Upper lobe of left lung (tissue), 6 donors: ENCODE data around the gene ERCC4. TPM values are rescaled to one million over a fixed set of nuclear protein-coding genes. Genes with fewer than 3 reads are reported as not detected.

ENCODE experiments used
- ATAC-seq, 2 donors: fragments of 200-7000 bp; cut with Tn5 transposase; one replicate each; pipeline ENCODE4 v1.9.1; 2022; ENCODE audit warnings: mild to moderate bottlenecking in 2 of 2, moderate library complexity in 2 of 2; ENCODE audit not compliant: low FRiP score in 2 of 2
- DNase-seq, 2 donors: peaks; one replicate each; pipeline ENCODE4 v3.0.0-alpha.2; 2019 to 2020
- H3K27ac ChIP-seq, 4 donors: fragments of 200-600 bp; sonication (generic); one replicate each; pipeline ENCODE4 v1.5.1; 2016 to 2019
- H3K27me3 ChIP-seq, 4 donors: fragments of 200-600 bp; sonication (generic); one replicate each; pipeline ENCODE4 v1.5.1; 2017 to 2019
- H3K36me3 ChIP-seq, 4 donors: fragments of 200-600 bp; sonication (generic); one replicate each; pipeline ENCODE4 v1.5.1; 2016 to 2019
- H3K4me1 ChIP-seq, 4 donors: fragments of 200-600 bp; sonication (generic); one replicate each; pipeline ENCODE4 v1.5.1; 2018 to 2019
- H3K4me3 ChIP-seq, 4 donors: fragments of 200-600 bp; sonication (generic); one replicate each; pipeline ENCODE4 v1.5.1; 2017 to 2019; ENCODE audit warnings: mild to moderate bottlenecking in 2 of 4, moderate library complexity in 1 of 4
- H3K9me3 ChIP-seq, 4 donors: fragments of 200-600 bp; sonication (generic); one replicate each; pipeline ENCODE4 v1.5.1; 2018 to 2019
- EP300 ChIP-seq, 4 donors: sonication (generic); formaldehyde crosslinking; IDR thresholded peaks; one replicate each; pipeline ENCODE4 v1.5.1; 2017; ENCODE audit warnings: antibody characterized with exemption in 4 of 4, control low read depth in 2 of 4
- POLR2A ChIP-seq, 4 donors: fragments of 450-650 bp; IDR thresholded peaks; one replicate each; pipeline ENCODE4 v1.5.1; 2016 to 2017; ENCODE audit warnings: antibody characterized with exemption in 4 of 4, mild to moderate bottlenecking in 2 of 4
- POLR2AphosphoS5 ChIP-seq, 2 donors: sonication (generic); formaldehyde crosslinking; IDR thresholded peaks; one replicate each; pipeline ENCODE4 v1.5.1; 2017; ENCODE audit warnings: antibody characterized with exemption in 2 of 2
- WGBS, 2 donors: methylation state at CpG; one replicate each; pipeline ENCODE4 v1.1.5; 2017 to 2018; 5-methylcytosine and 5-hydroxymethylcytosine counted together
- total RNA-seq, 6 donors: library from RNA; depleted of rRNA in 4 of 6; stranded (reverse); fragments of >200 nt in 4 of 6; gene quantifications; one replicate each; pipeline versions ENCODE4 v1.1.0 to v1.2.1, GENCODE V29; 2016 to 2021
- TF ChIP-seq, protein P1 (sequence below), 6 experiments: fragments of 450-650 bp in 4 of 6; fragments of 200-600 bp in 2 of 6; sonication (generic) in 2 of 6; IDR thresholded peaks; one replicate each; pipeline ENCODE4 v1.5.1; 2016 to 2019; ENCODE audit warnings: antibody characterized with exemption in 6 of 6
- donor health status: DM: no; HTN: no; CAD: no; lungs with moderate emphysema.
- donor health status: DM: no; HTN: yes; CAD: no; lungs with severe emphysema.

The ERCC4 gene
- total RNA-seq, 6 donors from 2014 or later = 4.2 to 12.1 (median 7.5) TPM

DNA sequence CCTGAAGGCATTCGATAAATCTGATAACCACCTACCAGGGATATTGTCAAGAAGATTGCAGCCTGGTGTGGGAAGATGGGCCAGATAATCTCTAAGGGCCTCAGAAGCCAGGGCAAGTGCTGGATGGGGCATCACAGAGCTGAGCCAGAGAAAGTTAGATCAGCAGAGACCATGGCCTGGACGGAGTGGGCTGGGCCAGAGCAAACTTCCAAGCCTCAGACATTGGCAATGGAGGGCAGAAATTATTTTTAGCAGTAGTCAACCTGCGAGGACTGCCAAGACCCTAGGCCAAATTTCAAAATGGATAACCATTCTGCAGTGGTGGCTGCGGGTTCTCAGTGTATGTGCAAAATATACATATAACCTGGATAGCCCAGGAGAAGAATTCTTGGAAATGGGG is 18.5 kb downstream of the ERCC4 start:
- DNase-seq (no peak), ATAC-seq (no peak)
- no peak overlapping the region for H3K27ac ChIP-seq
- H3K36me3 ChIP-seq = peaks cover 6 to 42% (median 10%) of the 10 kb centered on the region in 4 donors
- no peaks in the 10 kb centered on the region for H3K9me3 ChIP-seq
- TF ChIP-seq EP300 (IDR thresholded peaks at IDR 0.05) = no peak
- no peak for TF ChIP-seq POLR2AphosphoS5 (IDR thresholded peaks at IDR 0.05)
- TF ChIP-seq POLR2A (IDR thresholded peaks at IDR 0.05) = no peak
- TF ChIP-seq, protein P1, sequence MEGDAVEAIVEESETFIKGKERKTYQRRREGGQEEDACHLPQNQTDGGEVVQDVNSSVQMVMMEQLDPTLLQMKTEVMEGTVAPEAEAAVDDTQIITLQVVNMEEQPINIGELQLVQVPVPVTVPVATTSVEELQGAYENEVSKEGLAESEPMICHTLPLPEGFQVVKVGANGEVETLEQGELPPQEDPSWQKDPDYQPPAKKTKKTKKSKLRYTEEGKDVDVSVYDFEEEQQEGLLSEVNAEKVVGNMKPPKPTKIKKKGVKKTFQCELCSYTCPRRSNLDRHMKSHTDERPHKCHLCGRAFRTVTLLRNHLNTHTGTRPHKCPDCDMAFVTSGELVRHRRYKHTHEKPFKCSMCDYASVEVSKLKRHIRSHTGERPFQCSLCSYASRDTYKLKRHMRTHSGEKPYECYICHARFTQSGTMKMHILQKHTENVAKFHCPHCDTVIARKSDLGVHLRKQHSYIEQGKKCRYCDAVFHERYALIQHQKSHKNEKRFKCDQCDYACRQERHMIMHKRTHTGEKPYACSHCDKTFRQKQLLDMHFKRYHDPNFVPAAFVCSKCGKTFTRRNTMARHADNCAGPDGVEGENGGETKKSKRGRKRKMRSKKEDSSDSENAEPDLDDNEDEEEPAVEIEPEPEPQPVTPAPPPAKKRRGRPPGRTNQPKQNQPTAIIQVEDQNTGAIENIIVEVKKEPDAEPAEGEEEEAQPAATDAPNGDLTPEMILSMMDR (IDR thresholded peaks at IDR 0.05) = no peak
- H3K4me1 ChIP-seq = peaks cover 0 to 4% (median 0%) of the 10 kb centered on the region in 4 donors
- H3K4me3 ChIP-seq = no peak overlapping the region
- no peaks in the 10 kb centered on the region for H3K27me3 ChIP-seq
- 86 to 95% methylated on average over 4 of the region's 4 CpGs for WGBS, 2 donors

DNA sequence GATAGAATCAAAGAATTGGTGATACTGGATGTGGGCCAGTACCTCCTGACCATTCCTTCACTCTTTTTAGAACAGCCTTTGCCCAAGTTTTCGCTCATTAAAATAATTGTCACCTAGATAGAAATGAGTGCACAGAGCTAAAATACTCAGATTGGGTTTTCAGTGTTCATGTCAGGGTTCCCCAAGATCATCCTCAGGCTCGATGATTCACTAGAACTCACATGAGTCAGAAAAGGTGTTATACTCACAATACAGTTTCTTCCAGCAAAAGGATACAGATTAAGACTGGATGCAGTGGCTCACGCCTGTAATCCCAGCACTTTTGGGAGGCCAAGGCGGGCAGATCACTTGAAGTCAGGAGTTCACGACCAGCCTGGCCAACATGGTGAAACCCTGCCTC is 19.9 kb downstream of the ERCC4 start:
- Histone ChIP-seq H3K27ac (no peak overlapping the region), H3K27me3 (no peaks in the 10 kb centered on the region), H3K4me1 (peaks cover 0 to 4% (median 0%) of the 10 kb centered on the region in 4 donors), H3K9me3 (no peaks in the 10 kb centered on the region), H3K4me3 (no peak overlapping the region), H3K36me3 (peaks cover 6 to 31% (median 10%) of the 10 kb centered on the region in 4 donors)
- no peak for TF ChIP-seq POLR2AphosphoS5 (IDR thresholded peaks at IDR 0.05)
- DNase-seq (no peak), ATAC-seq (no peak)
- 94 to 95% methylated on average over 4 to 5 of the region's 5 CpGs for WGBS, 2 donors

DNA sequence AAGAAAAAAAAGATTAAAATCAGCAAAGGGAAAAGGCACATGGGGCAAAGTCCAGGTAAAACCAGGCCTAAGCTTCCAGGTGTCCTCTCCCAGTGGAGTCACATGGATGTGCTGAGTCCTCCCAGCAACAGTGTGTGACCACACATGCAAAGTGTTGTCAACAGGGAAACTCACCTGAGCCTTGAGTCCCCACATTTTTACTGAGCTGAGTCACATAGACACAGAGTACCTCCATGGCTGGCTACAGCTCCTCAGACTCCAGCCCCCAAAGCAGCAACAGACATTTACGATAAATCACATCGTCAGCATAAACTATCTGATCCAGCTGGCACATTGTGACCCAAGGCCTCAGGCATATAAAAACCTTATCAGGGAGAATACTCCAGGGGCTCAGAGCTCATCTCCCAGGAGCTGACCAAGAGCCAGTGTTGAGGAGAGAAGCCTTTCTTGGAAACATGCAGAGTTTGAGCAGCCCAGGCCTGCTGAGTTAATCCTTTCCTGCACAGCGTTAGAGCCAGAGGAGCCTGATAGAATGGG is 20.5 kb downstream of the ERCC4 start:
- Histone ChIP-seq H3K9me3 (no peaks in the 10 kb centered on the region), H3K27ac (no peak overlapping the region), H3K4me1 (peaks cover 0 to 4% (median 0%) of the 10 kb centered on the region in 4 donors), H3K4me3 (no peak overlapping the region), H3K27me3 (no peaks in the 10 kb centered on the region), H3K36me3 (peaks cover 3 to 31% (median 6%) of the 10 kb centered on the region in 4 donors)
- TF ChIP-seq, protein P1 (IDR thresholded peaks at IDR 0.05) = no peak
- TF ChIP-seq EP300 (IDR thresholded peaks at IDR 0.05) = no peak
- TF ChIP-seq POLR2AphosphoS5 (IDR thresholded peaks at IDR 0.05) = no peak
- ATAC-seq (no peak), DNase-seq (no peak)
- WGBS, 2 donors = 85 to 86% methylated on average over 3 of the region's 3 CpGs

DNA sequence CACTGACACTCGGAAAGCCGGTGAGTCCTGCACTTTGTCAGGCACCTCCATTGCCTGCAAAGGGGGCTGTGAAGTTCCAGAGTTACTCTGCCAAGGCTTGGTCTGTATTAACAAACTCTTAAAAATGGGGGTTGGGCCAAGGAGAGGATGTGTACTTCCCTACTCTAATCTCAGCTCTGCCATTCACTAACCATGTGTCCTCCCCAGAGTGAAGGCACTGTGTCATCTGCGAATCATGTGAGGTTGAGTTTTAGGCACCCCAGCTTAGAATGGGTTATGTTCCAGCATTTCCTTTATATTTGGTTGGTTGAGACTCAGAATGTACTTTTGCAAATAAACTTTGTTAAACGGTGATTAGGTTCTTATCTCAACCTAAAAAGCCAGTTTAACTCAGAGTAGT is 24.9 kb downstream of the ERCC4 start:
- Histone ChIP-seq H3K4me3 (no peak overlapping the region), H3K9me3 (no peaks in the 10 kb centered on the region), H3K36me3 (peaks cover 7 to 40% (median 19%) of the 10 kb centered on the region in 4 donors), H3K27ac (no peak overlapping the region), H3K4me1 (no peaks in the 10 kb centered on the region), H3K27me3 (no peaks in the 10 kb centered on the region)
- ATAC-seq (no peak), DNase-seq (no peak)
- no peak for TF ChIP-seq POLR2A (IDR thresholded peaks at IDR 0.05)
- 91 to 92% methylated on average over 4 of the region's 4 CpGs for WGBS, 2 donors

DNA sequence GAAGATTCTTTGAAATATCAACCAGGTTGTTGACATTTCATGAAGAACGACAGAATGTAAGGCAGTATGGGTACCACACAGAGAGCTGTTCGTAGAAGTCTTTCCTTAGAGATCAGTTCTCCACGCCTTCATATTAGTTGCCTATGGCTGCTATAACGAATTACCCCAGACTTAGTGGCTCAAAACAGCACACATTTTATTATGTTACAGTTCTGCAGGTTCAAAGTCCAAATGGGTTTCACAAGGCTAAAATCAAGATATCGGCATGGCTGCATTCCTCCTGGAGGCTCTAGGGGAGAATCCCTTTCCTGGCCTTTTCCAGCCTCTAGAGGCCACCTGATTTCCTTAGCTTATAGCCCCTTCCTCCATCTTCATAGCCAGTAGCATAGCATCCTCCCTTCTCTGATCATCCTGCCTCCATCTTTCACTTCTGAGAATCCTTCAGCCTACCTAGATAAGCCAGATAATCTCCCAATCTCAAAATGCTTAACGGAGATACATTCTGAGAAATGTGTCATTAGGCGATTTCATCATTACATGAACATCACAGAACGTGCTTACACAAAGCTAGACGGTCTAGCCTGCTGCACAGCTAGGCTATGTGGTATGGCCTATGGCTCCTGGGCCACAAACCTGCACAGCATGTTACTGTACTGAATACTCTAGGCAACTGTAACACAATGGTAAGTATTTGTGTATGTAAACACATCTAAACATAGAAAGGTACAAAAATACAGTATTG is 26.0 kb downstream of the ERCC4 start:
- H3K36me3 ChIP-seq = peaks cover 7 to 40% (median 19%) of the 10 kb centered on the region in 4 donors
- no peak overlapping the region for H3K27ac ChIP-seq
- WGBS, 2 donors = 87 to 91% methylated on average over 9 of the region's 9 CpGs
- ATAC-seq = no peak
- no peaks in the 10 kb centered on the region for H3K9me3 ChIP-seq
- no peaks in the 10 kb centered on the region for H3K27me3 ChIP-seq
- H3K4me1 ChIP-seq = no peaks in the 10 kb centered on the region
- H3K4me3 ChIP-seq = no peak overlapping the region
- TF ChIP-seq EP300 (IDR thresholded peaks at IDR 0.05) (no peak), POLR2AphosphoS5 (IDR thresholded peaks at IDR 0.05) (no peak), POLR2A (IDR thresholded peaks at IDR 0.05) (no peak)
- TF ChIP-seq, protein P1 (IDR thresholded peaks at IDR 0.05) = no peak
- no peak for DNase-seq

DNA sequence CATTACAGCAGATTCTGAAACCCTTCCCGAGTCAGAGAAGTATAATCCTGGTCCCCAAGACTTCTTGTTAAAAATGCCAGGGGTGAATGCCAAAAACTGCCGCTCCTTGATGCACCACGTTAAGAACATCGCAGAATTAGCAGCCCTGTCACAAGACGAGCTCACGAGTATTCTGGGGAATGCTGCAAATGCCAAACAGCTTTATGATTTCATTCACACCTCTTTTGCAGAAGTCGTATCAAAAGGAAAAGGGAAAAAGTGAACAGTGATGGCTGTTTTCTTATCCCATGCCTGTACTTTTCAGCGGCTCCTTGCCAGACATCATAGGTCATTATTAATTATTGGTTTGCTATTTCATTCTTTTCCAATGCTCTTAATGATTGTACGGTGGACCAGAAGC is 28.1 kb downstream of the ERCC4 start:
- H3K27me3 ChIP-seq = no peaks in the 10 kb centered on the region
- DNase-seq (no peak), ATAC-seq (no peak)
- H3K36me3 ChIP-seq = peaks cover 7 to 40% (median 19%) of the 10 kb centered on the region in 4 donors
- no peak overlapping the region for H3K4me3 ChIP-seq
- no peaks in the 10 kb centered on the region for H3K4me1 ChIP-seq
- no peak overlapping the region for H3K27ac ChIP-seq
- no peaks in the 10 kb centered on the region for H3K9me3 ChIP-seq
- WGBS, 2 donors = 82 to 89% methylated on average over 8 to 9 of the region's 9 CpGs
- TF ChIP-seq, protein P1 (IDR thresholded peaks at IDR 0.05) = no peak
